Stimulated activated CD4-positive, alpha-beta T cell treated with anti-CD3 and anti-CD28 coated beads, TNF-alpha, amount 100 ng/mL, for 4 hours (primary cell): ENCODE measurements around the gene MANBA.

Source experiments
- DNase-seq, 3 experiments: peaks; one replicate each; pipeline ENCODE4 v3.0.0-alpha.2; 2020; ENCODE audit warnings: low read depth in 3 of 3

MANBA gene

DNA sequence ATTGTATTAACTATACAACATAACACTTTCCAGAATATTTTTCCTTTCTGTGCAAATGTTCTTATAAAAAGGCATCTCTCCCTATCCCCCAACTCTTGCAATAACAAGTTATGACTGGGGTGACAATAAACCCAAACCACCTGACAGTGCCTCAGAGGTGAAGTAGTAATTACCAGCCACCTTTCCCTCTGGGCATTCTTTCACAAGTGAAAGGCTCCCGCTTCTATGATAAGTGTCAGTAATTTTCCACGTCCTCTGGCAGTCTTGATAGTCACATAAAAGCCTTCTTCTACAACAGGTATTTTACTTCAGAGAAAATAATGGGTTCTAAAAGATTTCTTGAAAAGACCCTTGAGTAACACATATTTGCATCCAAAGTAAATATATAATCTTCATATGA lies 82.7 kb downstream of the MANBA start:
- DNase-seq = no peak

DNA sequence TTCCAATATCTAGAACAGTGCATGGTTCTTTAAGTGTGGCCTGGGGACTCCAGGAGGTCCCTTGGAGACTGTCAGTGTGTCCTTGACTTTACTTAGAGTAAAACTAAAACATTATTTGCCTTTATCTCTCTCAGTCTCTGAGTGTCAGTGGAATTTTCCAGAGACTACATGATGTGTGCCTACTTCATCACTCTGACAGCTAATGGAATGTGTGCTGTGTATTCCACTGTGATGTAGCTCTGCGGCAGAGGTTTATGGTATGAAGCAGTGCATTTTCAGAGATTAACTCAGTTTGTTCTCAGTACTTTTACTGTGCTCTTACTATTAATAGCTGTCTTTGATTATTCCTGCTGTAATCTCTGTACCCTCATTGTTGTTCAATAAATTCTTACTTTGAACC lies 85.6 kb downstream of the MANBA start:
- no peak for DNase-seq

DNA sequence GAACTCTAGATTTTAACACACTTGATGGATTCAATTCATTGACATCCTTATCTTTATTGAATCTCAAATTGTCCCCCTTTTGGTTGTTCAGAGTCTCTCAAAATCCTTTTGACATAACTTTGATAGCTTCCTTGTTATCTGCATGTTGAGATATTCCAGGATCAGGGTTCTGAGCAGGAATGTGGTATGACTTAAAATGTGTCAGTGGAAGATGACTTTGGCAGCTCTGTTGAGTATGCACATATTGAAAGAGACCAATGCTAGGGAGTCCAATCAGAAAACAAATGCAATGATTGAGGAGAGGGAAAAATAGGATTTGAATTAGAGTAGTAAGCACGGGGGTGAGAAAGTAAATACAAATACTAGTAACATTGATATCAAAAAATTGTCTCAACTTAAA lies 93.8 kb downstream of the MANBA start:
- DNase-seq = no peak

DNA sequence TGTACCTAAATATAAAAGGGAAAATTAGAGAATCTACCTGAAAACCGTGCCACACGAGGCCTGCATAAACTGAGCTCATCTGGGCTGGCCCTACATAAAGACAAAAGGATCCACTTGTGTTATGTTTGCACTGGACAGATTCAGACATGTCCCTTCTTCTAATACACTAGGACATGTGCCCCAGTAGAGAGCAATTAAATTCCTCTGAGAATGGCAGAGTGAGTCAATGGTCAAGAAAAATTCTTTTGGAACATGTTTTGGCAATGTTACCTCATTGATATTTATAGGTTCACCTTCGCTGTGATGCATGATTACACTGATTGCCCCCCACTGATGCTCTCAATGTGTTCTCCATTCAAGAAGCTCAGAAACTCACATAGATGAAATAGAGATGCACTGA lies 95.2 kb downstream of the MANBA start:
- DNase-seq = no peak

DNA sequence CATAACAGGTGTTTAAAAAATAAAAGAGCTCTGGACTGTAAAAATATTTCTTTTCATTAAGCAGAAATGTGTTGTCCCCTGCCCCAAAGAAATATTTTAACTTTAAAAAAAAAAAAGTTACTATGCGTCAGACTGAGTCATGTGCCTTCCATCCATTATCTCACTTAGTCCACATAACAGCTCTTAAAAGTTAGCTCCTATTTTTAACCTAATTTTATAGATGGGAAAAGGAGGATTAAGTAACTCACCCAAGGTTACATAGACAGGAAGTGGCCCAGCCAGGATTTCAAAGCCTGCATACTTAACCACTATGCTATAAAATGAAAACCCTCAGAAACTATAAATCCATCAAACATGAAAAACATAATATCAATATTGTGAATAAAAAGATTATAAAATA lies 97.7 kb downstream of the MANBA start:
- no peak for DNase-seq

DNA sequence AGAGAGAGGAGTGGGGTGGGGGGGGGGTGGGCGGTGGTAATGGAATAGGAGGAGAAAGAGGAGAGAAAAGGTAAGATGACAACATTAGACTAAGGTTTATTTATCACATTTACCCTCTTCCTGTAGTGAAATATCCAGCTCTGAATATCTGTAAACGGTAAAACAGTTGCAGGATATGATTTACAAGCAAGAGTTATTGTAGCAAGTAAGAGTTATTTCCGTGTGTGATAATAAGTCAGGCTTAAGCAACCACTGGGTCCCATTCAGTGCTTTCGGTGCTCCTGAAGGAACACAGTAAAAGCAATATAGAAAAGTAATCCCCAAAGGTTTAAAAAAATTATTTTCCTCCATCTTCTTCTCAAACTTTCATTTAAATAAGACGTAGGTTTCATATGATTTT lies 103.6 kb downstream of the MANBA start:
- DNase-seq = no peak

DNA sequence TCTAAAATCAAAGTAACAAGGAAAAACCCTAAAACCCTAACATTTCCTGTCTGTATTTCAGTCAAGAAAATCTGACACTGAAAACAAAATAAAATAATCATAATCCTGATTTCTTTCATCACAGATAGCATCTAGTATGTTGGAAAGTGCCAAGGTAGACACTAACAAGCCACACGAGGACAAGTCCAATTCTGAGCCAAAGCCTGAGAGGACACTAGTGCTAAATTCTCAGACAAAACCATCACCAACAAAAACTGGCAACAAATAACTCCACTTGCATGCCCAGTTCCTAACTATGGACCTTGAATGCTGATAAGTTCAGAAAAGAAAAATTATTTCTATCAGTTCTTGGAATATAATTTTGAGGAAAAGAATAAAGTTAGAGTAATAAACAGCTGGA lies 113.7 kb downstream of the MANBA start:
- no peak for DNase-seq

DNA sequence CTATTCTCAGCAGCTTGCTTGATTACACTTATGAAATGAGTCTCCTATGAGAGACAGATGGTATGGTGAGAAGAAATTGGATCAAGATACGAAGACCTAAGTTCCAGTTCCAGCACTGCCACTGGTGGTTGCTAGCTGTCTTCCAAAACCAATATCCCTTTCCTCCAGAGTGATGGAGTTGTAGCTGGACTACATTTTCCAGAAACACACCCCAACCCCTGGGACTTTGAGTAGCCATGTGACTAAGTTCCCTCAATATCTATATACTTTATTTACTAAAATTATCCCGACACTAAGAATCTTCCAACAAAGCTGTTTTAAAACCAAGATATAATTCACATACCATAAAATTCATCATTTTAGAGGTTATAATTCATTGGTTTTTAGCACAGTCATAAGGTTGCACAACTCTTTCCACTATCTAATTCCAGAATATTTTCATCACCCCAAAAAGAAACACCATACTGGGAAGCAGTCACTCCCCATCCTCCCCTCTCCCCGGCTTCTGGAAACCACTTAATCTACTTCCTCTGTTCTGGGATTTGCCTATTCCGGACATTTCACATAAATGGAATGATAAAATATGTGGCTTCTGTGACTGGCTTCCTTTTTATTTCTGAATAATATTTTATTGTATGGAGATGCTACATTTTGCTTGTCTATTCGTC lies 118.0 kb downstream of the MANBA start:
- DNase-seq = no peak

DNA sequence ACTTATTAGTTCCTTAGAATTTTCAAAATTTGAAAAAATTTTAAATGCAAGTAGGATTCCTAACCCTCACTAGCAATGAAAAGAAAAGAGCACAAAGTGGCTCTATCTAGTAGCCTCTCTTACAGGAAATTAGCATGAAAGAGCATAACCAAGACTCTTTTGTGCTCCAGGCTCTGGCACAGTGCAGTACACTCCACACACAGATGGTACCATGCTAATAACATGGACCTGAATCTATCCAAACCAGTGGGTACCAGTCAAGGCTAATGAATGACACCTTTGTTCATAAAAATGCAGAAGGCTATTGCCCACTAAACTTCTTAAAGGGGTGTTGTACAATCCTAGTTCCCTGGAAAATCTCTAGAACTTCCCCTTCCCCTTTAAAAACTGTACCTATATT lies 119.0 kb downstream of the MANBA start:
- DNase-seq = no peak

DNA sequence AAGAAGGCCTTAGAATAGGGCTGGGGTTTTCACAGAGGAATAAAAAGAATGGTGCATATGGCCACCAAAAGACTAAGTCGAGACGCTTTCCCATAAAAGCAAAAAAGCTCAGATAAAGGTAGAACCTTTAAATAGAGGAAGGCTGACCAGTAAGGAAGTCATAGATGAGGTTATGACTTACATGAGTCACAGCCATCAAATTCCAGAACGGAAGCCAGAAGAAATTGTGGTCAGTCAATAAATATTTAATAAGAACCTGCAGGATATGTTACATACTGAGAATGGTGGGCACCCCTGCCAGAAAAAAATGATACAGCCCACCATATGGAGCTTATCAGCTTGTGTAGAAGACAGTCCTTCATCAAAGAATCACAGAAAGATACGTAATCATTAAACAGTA lies 120.1 kb downstream of the MANBA start:
- no peak for DNase-seq

DNA sequence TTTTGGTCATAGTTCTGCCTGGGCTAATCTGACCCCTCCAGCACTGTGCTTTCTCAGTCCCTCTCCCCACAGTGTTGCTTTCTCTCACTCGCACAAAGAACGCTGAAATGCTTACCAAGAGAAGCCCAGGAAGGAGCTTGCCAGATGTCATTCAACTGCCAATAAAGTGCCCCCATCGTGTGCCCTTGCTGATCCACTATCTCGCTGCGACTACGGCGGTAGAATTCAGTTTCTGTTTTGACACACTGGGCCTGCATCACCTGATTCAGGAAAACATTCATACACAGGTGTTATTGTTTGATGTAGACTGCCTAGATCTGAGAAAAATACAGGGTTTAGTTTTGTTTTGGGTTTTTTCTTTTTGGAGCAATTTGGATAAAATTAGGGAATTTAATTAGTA lies 121.2 kb downstream of the MANBA start:
- no peak for DNase-seq

DNA sequence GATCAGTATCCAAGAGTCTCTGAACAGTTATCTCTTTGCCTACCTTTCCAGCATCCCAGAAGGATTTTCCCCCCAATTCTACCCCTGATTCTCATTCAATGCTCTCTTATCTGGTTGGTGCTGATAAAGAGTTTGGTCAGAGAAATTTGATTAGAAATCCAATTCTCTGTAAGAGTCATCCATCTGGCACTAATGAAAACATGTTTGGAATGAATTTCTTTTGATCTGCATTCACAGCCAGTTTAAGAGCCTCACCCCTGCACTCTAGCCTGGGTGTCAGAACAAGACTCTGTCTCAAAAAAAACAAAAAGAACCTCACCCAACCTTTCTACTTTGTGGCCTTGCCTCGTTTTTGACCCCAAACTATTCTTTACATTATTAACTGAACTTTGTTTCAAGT lies 122.1 kb downstream of the MANBA start:
- DNase-seq = no peak

DNA sequence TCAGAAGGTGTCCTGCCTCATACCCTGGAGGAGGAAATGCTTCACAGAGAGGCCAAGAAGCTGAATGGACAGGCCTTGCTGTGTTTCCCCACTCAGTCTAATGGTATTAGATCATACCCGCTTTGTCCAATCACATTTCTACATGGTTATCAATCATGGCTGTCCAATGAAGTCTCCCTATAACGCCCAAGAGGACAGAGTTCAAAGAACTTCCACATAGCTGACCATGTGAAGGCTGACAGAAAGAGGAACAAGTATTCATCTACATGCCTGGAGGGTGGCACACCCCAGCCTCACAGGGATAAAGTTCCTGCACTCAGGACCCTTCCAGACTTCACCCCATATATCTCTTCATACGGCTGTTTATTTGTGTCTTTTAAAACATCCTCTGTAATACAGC lies 123.4 kb downstream of the MANBA start:
- DNase-seq = no peak

DNA sequence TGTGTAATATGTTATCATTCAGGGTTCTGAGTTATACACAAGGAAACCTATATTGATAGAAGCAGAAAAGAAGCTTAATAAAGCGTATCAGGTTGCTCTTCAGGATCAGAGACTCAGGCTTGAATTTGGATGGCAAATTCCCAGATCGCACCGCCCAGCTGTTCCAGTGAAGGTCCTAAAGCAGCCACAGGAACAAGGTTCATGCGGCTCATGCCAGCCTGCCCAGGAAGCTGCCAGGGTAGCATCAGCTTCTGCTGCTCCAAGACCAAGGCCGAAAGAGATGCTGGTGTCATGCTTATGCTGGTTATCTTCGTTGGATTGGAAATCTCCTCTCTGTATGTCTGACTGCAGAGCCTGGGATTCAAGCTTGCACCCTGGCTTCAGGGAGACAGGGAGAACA lies 127.7 kb downstream of the MANBA start:
- DNase-seq = no peak

DNA sequence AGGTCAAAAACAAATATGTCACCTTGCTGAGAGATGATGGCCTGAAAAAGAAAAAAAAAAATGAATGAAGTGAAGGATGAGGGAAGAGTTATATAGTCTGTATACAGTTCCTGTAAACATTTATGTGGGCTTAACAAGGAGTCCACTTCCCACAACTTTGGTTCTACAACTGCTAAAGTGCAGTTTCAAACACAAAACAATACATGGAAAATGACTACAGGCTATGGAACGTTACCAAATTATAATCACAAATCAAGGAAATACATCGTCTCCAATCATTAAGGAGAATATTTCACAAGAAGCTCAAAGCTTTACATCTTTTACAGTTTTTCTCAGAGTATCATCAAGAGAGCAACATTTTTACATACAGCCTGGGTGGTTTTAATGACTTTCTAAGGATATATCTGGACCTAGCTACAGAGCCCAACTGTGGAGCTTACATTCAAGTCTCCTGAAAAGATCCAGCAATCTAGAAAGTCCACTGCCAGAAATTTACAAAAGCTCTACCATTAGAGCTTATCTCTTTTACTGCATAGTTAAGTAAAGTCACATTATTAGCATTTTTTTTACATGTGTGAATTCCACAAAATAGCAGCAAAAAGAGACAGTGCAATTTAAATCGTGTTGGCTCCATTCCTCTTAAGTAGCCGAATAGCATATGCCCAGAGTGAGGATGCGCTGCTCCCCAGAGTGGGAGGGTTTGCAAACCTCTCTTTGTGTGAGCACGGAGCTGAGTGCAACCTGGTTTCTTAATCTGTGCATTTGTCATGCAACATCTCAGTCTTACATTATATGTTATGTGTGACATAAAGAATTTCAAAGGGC lies 128.3 kb downstream of the MANBA start:
- no peak for DNase-seq

DNA sequence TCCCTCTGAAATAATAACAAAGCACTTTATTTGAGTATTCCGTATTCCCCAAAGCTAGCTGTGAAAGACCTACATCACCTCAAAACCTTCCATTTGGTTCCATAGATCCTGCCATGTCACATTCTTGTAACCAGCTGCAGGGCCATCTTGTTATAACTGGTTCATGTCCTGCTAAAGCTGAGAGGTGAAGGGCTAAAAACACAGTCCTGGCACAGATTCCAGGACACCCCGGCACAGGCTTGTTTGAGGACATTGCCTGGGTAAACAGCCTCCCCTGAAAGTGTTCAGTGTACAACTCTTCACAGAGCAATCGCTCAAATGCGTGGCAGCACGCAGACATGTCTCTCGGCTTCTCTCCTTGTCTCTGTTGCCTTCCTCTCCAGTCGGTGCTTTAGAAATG lies 129.2 kb downstream of the MANBA start:
- no peak for DNase-seq

DNA sequence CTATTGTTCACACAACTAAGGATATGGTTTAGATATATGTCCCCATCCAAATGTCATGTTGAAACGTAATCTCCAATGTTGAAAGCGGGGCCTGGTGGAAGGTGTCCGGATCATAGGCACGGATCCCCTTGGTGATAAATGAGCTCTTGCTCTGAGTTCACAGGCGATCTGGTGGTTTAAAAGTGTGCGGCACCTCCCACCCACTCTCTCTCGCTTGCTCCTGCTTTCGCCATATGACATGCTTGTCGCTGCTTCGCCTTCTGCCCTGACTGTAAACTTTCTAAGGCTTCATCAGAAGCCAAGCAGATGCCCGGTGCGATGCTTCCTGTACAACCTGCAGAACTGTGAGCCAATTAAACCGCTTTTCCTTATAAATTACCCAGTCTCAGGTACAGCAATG lies 131.1 kb downstream of the MANBA start:
- no peak for DNase-seq

DNA sequence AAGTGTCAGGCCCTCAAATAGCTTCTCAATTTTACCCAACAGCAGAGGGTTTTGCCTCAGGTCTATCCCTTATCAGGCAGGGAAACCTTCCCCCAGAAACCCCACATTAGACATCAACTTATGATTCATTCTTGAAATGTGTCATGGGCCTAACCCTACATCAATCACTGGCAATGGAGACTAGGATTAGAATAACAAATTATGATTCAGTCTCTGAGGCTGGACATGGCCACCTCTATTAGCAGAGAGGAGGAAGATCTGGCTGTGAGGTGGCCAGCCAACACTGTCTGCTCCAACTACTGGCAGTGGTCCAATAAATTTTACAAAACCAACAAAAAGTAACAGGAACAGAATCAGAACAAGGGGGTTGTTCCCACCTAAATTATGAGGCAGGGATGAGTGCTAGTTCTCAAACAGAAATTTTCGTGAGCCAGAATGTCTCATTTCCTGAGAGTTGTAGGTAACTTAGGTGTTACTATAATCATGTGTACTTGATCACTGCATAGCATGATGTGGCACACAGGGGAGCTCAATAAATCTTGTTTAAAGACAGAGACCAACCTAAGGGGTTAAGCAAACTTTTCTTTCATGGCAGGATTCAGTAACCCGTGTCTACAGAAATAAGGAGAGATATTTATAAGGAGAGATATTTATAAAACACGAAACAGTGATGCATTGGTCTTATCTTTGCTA lies 132.8 kb downstream of the MANBA start:
- no peak for DNase-seq

DNA sequence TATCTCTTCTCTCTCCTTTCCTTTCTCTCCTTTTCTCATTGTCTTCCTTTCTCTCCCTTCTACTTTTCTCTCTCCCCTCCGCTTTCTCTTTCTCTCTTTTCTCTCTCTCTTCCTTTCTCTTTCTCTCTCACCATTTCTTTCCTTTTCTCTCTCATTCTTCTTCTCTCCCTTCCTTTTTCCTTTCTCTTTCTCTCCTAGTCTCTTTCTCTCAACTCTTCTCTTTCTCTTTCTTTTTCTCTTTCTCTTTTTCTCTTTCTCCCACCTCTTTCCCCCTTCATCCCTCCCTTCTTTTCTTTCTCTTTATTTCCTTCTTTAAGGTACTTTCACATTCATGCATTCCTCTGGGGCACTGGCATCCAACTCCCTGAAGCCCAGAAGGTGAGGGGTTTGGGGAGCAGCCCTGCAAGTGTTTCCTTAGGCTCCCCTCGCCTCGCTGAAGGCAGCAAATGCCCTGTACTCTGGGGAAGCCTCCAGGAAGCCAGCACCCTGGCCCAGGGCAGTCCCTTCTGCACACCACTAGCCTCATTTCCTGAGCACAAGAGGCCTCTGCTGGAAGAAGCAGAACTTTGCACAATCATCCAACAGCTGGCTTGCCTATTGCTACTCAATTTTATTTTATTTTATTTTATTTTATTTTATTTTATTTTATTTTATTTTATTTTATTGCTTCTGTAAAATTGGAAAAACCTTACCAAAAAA lies 135.4 kb downstream of the MANBA start:
- peak in 1 of 3 experiments; percentile 43 for DNase-seq

DNA sequence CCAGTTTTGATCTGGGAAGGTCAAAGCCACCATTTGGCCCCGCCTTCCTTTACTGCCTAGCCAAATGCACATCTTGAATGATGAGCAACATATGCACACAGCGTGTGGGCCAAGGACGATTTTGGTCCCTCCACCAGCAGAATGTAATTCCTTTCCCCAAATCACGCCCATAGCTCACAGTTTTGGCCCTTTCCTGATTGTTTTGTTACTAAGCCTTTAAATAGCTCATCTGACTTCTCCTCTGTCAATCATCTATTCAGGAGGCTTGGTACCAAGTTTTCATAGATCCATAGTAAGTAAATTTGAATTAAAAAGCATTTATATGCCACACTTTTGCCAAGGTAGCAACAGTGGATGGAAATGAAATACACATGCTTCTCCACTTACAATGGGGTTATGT lies 136.3 kb downstream of the MANBA start:
- DNase-seq = no peak

DNA sequence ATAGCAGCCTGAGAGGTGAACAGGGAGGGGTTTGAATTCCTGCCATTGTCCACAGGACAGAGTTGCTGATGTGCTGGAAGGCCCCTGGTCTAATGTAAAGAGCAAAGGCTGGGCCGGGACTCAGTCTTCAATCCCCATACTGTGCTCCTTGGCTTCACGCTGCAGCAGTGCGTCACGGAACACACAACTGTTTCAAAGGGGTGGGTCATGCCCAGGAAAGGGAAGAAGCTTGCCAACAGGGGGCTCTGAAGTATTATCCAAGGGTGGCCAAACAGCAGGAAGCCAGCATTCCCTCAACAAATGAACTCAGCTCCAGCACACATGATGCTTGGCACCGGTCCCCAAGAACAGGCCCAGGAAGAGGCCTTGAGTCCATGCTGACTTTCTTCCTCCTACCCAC lies 137.1 kb downstream of the MANBA start:
- DNase-seq = no peak

DNA sequence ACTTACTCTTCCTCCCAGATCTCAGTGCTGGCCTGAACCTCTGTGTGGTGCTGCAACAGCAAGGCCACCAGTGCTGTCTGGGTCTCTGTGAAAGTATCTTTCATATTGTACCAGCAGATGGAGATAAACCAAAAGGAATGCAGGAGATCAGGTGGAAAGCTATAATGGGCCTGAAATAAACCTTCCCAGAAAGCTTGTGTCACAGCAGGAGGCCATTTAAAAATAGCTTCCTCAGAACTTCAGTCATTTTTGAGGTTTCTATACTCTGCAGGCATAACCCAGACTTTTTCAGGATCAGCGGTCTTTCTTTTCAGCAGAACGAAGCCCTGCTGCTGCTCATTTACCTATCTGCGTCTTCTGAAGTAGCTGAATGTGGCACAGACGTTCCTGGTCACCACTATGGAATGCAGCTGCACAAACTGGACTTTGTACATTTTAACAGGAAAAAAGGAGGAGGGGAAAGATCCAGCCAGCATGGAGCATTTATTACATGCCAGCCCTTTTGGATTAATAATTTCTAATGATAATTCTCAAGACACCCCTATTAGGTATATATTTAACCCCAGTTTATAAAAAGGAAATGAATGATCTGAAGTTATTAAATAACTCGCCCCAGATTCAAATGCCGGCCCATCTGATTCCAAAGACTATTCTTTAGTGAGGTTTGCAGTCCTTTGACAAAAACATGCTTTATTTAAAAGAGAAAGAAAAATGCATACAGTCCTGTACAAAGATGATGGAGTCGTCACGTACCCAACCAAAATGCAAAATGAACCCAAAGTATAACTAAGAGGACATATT lies 139.9 kb downstream of the MANBA start:
- DNase-seq = no peak
